CD4-positive, alpha-beta T cell treated with Interleukin-15 for 4 hours (primary cell): ENCODE data around the gene HM13.
"Not testable (repeated sequence)": the region's sequence is repeated elsewhere in the genome, so short reads cannot be mapped to it uniquely, and the experiment has no call there.

Experiments
- DNase-seq: peaks from one replicate; pipeline ENCODE4 v3.0.0-alpha.2; 2020; ENCODE audit warnings: low spot score

The HM13 gene

DNA sequence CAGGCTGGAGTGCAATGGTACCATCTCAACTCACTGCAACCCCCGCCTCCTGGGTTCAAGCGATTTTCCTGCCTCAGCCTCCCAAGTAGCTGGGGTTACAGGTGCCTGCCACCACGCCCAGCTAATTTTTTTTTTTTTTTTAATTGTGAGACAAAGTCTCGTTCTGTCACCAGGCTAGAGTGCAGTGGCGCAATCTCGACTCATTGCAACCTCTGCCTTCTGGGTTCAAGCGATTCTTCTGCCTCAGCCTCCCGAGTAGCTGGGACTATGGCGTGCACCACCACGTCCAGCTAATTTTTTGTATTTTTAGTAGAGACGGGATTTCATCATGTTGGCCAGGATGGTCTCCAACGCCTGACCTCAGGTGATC lies 98.0 kb downstream of the HM13 start:
- DNase-seq, result not testable (repeated sequence)

GRCh38 chr20:31615416-31615815 lies 101.2 kb downstream of the HM13 start:
- DNase-seq, result no peak

DNA sequence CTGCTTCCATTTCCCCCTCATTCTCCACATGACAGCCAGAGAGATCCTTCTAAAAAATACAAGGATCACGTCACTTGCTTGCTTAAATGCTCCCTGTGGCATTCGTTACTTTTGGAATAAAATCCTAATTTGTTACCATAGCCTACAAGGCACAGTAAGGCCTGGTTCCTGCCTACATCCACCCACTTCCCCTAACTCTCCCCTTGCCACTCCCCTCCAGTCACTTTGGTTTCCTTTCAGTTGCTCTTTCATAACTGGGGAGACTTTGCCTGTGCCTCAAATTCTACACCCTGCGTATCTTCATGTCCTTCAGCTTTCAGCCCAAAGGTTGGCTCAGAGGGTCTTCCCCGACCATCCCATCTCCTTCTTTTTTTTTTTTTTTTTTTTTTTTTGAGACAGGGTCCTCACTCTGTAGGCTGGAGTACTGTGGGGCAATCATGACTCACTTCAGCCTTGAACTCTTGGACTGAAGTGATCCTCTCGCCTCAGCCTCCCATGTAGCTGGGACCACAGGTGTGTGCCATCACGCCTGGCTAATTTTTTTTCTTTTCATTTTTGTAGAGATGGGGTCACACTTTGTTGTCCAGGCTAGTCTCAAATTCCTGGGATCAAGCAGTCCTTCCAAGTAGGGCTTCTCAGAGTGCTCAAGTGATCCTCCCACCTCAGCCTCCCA lies 103.3 kb downstream of the HM13 start:
- DNase-seq, result no peak
